ENCODE measurements around the gene LRRC4B. TPM values are rescaled to one million over a fixed set of nuclear protein-coding genes. Genes with fewer than 3 reads are reported as not detected.

The LRRC4B gene
- total RNA-seq, 6 donors from 2014 or later: 0.69 to 5.1 (median 1.7) TPM

GRCh38 chr19:50564229-50565105 lies 3.8 kb downstream of the LRRC4B start:
- no peak for DNase-seq
- no peaks in the 10 kb centered on the region for H3K36me3 ChIP-seq
- TF ChIP-seq POLR2A (IDR thresholded peaks at IDR 0.05) (no peak), POLR2AphosphoS5 (IDR thresholded peaks at IDR 0.05) (no peak), EP300 (IDR thresholded peaks at IDR 0.05) (no peak)
- TF ChIP-seq, protein P1, sequence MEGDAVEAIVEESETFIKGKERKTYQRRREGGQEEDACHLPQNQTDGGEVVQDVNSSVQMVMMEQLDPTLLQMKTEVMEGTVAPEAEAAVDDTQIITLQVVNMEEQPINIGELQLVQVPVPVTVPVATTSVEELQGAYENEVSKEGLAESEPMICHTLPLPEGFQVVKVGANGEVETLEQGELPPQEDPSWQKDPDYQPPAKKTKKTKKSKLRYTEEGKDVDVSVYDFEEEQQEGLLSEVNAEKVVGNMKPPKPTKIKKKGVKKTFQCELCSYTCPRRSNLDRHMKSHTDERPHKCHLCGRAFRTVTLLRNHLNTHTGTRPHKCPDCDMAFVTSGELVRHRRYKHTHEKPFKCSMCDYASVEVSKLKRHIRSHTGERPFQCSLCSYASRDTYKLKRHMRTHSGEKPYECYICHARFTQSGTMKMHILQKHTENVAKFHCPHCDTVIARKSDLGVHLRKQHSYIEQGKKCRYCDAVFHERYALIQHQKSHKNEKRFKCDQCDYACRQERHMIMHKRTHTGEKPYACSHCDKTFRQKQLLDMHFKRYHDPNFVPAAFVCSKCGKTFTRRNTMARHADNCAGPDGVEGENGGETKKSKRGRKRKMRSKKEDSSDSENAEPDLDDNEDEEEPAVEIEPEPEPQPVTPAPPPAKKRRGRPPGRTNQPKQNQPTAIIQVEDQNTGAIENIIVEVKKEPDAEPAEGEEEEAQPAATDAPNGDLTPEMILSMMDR (IDR thresholded peaks at IDR 0.05): no peak
- H3K9me3 ChIP-seq: no peaks in the 10 kb centered on the region
- H3K4me1 ChIP-seq: peaks cover 0 to 21% (median 5%) of the 10 kb centered on the region in 4 donors
- H3K27ac ChIP-seq: no peak overlapping the region
- H3K4me3 ChIP-seq: no peak overlapping the region
- ATAC-seq (ENCODE audit: low FRiP score in 2 of 2): no peak
- H3K27me3 ChIP-seq: peaks cover 0 to 34% (median 18%) of the 10 kb centered on the region in 4 donors
- 48% methylated on average over 20 to 22 of the region's 22 CpGs for WGBS, 2 donors

- ATAC-seq (ENCODE audit: low FRiP score in 2 of 2) (no peak), DNase-seq (no peak)
- Histone ChIP-seq H3K9me3 (no peaks in the 10 kb centered on the region), H3K27me3 (peaks cover 0 to 34% (median 18%) of the 10 kb centered on the region in 4 donors), H3K4me3 (no peak overlapping the region), H3K4me1 (peaks cover 0 to 21% (median 5%) of the 10 kb centered on the region in 4 donors), H3K27ac (no peak overlapping the region), H3K36me3 (no peaks in the 10 kb centered on the region)
- WGBS, 2 donors: 41 to 45% methylated on average over 3 to 6 of the region's 6 CpGs
- no peak for TF ChIP-seq EP300 (IDR thresholded peaks at IDR 0.05)
- TF ChIP-seq POLR2AphosphoS5 (IDR thresholded peaks at IDR 0.05): no peak
- TF ChIP-seq, protein P1 (IDR thresholded peaks at IDR 0.05): no peak
- no peak for TF ChIP-seq POLR2A (IDR thresholded peaks at IDR 0.05)
Observed at GRCh38 chr19:50563597-50563996, 4.6 kb downstream of the LRRC4B start.

GRCh38 chr19:50562996-50563395 lies 5.2 kb downstream of the LRRC4B start:
- peaks cover 0 to 32% (median 16%) of the 10 kb centered on the region in 4 donors for H3K27me3 ChIP-seq
- H3K9me3 ChIP-seq: no peaks in the 10 kb centered on the region
- no peak overlapping the region for H3K4me3 ChIP-seq
- peaks cover 0 to 17% (median 5%) of the 10 kb centered on the region in 4 donors for H3K4me1 ChIP-seq
- ATAC-seq (ENCODE audit: low FRiP score in 2 of 2): no peak
- DNase-seq: no peak
- no peak overlapping the region for H3K27ac ChIP-seq
- 77 to 81% methylated on average over 6 to 9 of the region's 9 CpGs for WGBS, 2 donors
- H3K36me3 ChIP-seq: no peaks in the 10 kb centered on the region
- TF ChIP-seq, protein P1 (IDR thresholded peaks at IDR 0.05): no peak

GRCh38 chr19:50562329-50562728 lies 5.9 kb downstream of the LRRC4B start:
- H3K27me3 ChIP-seq: peaks cover 0 to 28% (median 14%) of the 10 kb centered on the region in 4 donors
- no peaks in the 10 kb centered on the region for H3K9me3 ChIP-seq
- TF ChIP-seq, protein P1 (IDR thresholded peaks at IDR 0.05): no peak
- no peak for TF ChIP-seq POLR2AphosphoS5 (IDR thresholded peaks at IDR 0.05)
- TF ChIP-seq EP300 (IDR thresholded peaks at IDR 0.05): no peak
- no peak for TF ChIP-seq POLR2A (IDR thresholded peaks at IDR 0.05)
- H3K36me3 ChIP-seq: no peaks in the 10 kb centered on the region
- H3K27ac ChIP-seq: no peak overlapping the region
- no peak overlapping the region for H3K4me3 ChIP-seq
- no peak for ATAC-seq (ENCODE audit: low FRiP score in 2 of 2)
- H3K4me1 ChIP-seq: peaks cover 0 to 10% (median 1%) of the 10 kb centered on the region in 4 donors
- WGBS, 2 donors: 25 to 63% methylated on average over 3 to 4 of the region's 4 CpGs
- DNase-seq: no peak

Data from upper lobe of left lung (tissue), 6 donors.